Sigmoid colon (tissue), 4 donors: ENCODE results near the gene ADGRF1.

Experiments used
- POLR2A ChIP-seq, 2 donors: fragments of 450-650 bp; IDR thresholded peaks; one replicate each; pipeline ENCODE4 v1.6.1; 2016; ENCODE audit warnings: antibody characterized with exemption in 2 of 2, mild to moderate bottlenecking in 2 of 2, moderate library complexity in 2 of 2
- POLR2AphosphoS5 ChIP-seq, 4 donors: sonication (generic); formaldehyde crosslinking; IDR thresholded peaks; one replicate each; pipeline ENCODE4 v1.6.1; 2017; ENCODE audit warnings: antibody characterized with exemption in 4 of 4
- TF ChIP-seq, protein P1 (sequence below), 4 experiments: fragments of 450-650 bp in 3 of 4; fragments of 200-600 bp in 1 of 4; IDR thresholded peaks; one replicate each; pipeline ENCODE4 v1.5.1; 2016 to 2019; ENCODE audit warnings: antibody characterized with exemption in 4 of 4, mild to moderate bottlenecking in 3 of 4, moderate library complexity in 2 of 4

- TF ChIP-seq POLR2A (IDR thresholded peaks at IDR 0.05) (no peak), POLR2AphosphoS5 (IDR thresholded peaks at IDR 0.05) (peak in 3 of 4 donors; percentile 19 to 67 (median 42))
- TF ChIP-seq, protein P1, sequence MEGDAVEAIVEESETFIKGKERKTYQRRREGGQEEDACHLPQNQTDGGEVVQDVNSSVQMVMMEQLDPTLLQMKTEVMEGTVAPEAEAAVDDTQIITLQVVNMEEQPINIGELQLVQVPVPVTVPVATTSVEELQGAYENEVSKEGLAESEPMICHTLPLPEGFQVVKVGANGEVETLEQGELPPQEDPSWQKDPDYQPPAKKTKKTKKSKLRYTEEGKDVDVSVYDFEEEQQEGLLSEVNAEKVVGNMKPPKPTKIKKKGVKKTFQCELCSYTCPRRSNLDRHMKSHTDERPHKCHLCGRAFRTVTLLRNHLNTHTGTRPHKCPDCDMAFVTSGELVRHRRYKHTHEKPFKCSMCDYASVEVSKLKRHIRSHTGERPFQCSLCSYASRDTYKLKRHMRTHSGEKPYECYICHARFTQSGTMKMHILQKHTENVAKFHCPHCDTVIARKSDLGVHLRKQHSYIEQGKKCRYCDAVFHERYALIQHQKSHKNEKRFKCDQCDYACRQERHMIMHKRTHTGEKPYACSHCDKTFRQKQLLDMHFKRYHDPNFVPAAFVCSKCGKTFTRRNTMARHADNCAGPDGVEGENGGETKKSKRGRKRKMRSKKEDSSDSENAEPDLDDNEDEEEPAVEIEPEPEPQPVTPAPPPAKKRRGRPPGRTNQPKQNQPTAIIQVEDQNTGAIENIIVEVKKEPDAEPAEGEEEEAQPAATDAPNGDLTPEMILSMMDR (IDR thresholded peaks at IDR 0.05): no peak
These were observed 33.0 kb upstream of the ADGRF1 start for GRCh38 chr6:47075168-47075567.
